Peyer's patch (tissue), 4 donors: Measurements from ENCODE around the gene ZNF443.

ENCODE experiments used
- POLR2A ChIP-seq, 2 donors: fragments of 450-650 bp; IDR thresholded peaks; one replicate each; pipeline ENCODE4 v1.5.1; 2017; ENCODE audit warnings: antibody characterized with exemption in 2 of 2, mild to moderate bottlenecking in 2 of 2, moderate library complexity in 2 of 2
- TF ChIP-seq, protein P1 (sequence below), 6 experiments: fragments of 450-650 bp in 4 of 6; fragments of 200-600 bp in 2 of 6; sonication (generic) in 1 of 6; IDR thresholded peaks; one replicate each; pipeline ENCODE4 v1.5.1; 2017 to 2019; ENCODE audit warnings: antibody characterized with exemption in 6 of 6, mild to moderate bottlenecking in 3 of 6, moderate library complexity in 1 of 6

DNA sequence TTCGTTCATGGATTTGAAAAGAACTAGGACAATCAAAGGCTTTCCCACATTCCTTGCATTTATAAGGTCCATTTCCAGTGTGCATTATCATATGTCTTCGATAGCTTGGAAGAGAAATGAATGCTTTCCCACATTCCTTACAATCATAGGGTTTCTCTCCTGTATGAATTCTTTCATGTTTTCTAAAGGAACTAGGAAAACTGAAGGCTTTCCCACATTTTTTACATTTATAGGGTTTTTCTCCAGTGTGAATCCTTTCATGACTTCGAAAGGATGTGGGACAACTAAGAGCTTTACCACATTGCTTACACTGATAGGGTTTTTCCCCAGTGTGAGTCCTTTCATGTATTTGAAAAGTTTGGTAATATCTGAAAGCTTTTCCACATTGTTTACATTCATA lies 23.9 kb upstream of the ZNF443 start:
- no peak for TF ChIP-seq POLR2A (IDR thresholded peaks at IDR 0.05)
- TF ChIP-seq, protein P1, sequence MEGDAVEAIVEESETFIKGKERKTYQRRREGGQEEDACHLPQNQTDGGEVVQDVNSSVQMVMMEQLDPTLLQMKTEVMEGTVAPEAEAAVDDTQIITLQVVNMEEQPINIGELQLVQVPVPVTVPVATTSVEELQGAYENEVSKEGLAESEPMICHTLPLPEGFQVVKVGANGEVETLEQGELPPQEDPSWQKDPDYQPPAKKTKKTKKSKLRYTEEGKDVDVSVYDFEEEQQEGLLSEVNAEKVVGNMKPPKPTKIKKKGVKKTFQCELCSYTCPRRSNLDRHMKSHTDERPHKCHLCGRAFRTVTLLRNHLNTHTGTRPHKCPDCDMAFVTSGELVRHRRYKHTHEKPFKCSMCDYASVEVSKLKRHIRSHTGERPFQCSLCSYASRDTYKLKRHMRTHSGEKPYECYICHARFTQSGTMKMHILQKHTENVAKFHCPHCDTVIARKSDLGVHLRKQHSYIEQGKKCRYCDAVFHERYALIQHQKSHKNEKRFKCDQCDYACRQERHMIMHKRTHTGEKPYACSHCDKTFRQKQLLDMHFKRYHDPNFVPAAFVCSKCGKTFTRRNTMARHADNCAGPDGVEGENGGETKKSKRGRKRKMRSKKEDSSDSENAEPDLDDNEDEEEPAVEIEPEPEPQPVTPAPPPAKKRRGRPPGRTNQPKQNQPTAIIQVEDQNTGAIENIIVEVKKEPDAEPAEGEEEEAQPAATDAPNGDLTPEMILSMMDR (IDR thresholded peaks at IDR 0.05), result no peak
